ENCODE measurements around the gene CAMKK1.
A peak's percentile ranks its signal among the peaks of the same experiment; 100 is the strongest.

The CAMKK1 gene

GRCh38 chr17:3843935-3844516 lies 48.8 kb downstream of the CAMKK1 start:
- DNase-seq, result peak; percentile 40

- DNase-seq, result no peak
Measured at GRCh38 chr17:3838206-3838605, 54.6 kb downstream of the CAMKK1 start.

GRCh38 chr17:3836551-3836950 lies 56.3 kb downstream of the CAMKK1 start:
- DNase-seq, result no peak

GRCh38 chr17:3835410-3836229 lies 57.2 kb downstream of the CAMKK1 start:
- DNase-seq, result no peak

GRCh38 chr17:3834811-3835210 lies 58.0 kb downstream of the CAMKK1 start:
- no peak for DNase-seq

DNA sequence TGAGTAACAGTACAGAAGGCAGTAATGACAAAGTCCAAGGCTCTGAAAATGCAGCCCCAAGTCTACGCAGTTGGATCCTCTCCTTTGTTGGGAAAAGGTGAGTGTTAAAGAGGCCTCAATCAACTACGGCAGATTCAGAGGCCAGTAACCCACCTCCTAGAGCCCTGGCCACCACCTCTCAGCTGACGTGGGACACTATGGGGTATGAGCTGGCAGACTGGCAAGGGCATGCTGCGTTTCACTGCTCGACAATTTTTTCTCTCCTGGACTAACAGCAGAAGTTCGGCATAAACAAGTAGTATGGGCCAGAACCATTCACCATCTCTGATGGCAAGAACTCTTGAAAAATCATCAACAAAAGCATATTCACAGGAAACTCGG lies 64.0 kb downstream of the CAMKK1 start:
- DNase-seq, result no peak

DNA sequence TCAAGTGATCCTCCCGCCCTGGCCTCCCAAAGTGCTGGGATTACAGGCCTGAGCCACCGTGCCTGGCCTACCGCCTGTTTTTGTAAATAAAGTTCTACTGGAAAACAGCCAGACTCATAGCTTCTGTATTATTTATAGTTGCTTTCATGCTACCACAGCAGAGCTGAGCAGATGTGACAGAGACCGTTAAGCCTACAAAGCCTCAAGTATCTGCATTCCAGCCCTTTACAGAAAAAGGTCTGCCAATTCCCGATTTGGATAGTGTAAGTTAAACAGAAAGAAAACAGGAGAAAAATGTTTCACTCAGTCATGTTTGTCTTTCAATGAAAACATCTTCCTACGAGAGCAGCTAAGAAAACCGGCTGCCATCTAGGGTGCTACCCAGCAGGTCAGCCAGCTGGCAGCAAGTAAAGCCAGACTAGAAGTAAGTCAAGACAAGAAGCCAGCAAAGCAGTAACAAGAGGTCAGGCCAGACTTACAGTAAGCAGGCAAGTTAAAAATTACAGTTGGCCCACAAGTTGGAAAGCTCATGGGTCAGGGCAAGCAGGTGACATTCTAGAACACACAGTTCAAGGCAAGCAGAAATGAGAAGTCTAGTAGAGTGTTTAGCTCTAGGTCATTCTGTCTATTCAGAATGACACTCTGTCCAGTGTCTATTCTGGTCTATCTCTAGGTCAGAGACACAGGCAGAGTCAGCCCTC lies 64.6 kb downstream of the CAMKK1 start:
- DNase-seq, result no peak

DNA sequence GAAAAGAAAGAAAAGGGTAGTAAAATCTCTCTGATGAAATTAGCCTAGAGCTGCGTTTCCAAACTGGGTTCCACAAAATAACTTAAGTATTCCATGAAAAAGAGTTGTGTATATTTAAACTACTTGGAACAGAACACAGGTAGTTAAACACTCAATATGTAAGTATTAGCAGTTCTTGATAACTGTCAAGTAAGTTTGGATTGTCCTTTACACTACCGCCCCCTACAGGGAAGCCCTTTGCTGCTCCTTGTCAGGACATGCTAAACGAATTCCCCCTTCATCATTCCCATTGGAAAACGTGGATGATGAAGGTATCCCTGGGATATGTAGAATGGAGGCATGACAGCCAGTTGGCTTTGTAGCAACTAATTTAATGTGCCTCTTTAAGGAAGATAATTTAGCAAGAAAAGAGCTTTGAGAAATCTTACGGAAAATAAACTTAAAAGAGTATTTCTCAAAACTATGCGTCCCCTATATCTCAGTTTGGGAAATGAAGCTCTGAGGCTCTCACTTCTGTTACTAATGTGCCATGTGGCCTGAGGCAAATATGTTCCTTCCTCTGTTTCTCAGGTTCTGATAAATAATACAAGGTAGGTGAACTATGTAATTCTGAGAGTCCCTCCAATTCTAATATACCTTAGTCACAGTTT lies 65.6 kb downstream of the CAMKK1 start:
- peak; percentile 49 for DNase-seq

- DNase-seq, result no peak
Measured at GRCh38 chr17:3826191-3826590, 66.7 kb downstream of the CAMKK1 start.

- no peak for DNase-seq
Measured at GRCh38 chr17:3821101-3821500, 71.8 kb downstream of the CAMKK1 start.

- DNase-seq, result no peak
Measured at GRCh38 chr17:3818786-3819185, 74.1 kb downstream of the CAMKK1 start.

- DNase-seq, result no peak
Measured at GRCh38 chr17:3817851-3818605, 74.8 kb downstream of the CAMKK1 start.

DNA sequence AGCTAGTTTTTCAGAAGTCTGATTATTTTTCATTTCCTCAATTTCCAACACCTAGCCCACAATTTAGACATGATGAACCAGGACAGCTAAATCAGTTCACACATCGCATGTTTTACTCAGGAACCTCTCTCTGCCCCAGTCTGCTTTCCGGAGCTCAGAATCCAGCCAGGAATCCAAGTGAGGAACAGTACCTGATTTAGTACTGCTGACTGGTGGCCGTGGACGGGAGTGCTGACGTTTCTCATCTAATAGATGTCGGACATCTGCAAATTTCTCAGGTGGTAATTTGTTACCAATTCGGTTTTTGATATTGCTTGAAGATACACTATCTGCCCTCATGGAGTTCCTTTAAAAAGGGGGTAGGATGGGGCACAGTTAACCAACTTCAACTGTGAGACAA lies 76.9 kb downstream of the CAMKK1 start:
- DNase-seq, result no peak

DNA sequence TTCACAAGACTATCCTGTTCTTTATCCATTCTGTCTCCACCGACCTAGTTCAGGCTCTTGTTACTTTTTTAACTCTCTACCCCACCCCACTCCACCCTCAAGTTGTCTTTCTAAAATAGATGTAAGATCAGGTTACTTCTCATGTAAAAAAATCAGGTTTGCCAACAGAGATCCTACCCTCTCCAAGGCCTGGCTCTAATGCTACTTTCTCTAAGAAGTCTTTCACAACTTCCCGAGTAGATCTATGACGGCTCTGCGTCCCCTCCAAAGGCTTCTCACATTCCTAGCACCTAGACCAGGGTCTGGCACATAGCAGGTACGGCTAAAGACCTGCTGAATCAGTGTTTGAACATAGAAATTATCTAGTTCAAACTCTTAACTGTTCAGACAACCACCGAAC lies 77.7 kb downstream of the CAMKK1 start:
- DNase-seq, result no peak

DNA sequence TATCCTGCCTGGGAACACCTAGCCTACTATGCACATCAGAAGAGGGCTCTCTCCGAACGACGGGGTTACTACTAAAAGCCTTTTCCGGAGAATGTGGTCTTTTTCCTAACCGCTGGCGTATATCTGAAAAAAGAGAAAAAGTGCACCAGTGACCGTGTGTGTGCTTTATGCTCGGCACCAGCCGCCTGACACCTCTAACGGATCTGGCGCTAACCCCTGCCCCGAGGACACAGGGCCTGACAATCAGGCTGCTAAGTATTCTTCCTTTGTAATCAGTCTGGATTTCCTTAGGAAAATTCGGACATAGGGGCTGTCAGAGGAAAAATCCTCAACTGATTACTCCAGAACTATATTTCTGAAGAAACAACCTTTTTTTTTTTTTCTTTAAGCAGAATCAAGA lies 78.5 kb downstream of the CAMKK1 start:
- no peak for DNase-seq

GRCh38 chr17:3813171-3813570 lies 79.7 kb downstream of the CAMKK1 start:
- no peak for DNase-seq

GRCh38 chr17:3812771-3813170 lies 80.1 kb downstream of the CAMKK1 start:
- DNase-seq, result no peak

- no peak for DNase-seq
Measured at GRCh38 chr17:3812284-3812683, 80.6 kb downstream of the CAMKK1 start.

Data from stimulated activated CD4-positive, alpha-beta T cell treated with anti-CD3 and anti-CD28 coated beads, Interleukin-1b, Interleukin-23, amount 100 ng/mL, for 48 hours (primary cell).